CD4-positive, alpha-beta T cell treated with Interleukin-10 for 1 hour (primary cell): ENCODE data around the gene NDST4.

Source experiments
- DNase-seq: peaks from one replicate; pipeline ENCODE4 v3.0.0-alpha.2; 2020

Gene NDST4

GRCh38 chr4:114780205-114780604 lies 333.2 kb downstream of the NDST4 start:
- DNase-seq, result no peak
